HG03442 (cell line): ENCODE results near the gene DIP2C.
A peak's percentile ranks its signal among the peaks of the same experiment; 100 is the strongest.
"Not testable (repeated sequence)": the region's sequence is repeated elsewhere in the genome, so short reads cannot be mapped to it uniquely, and the experiment has no call there.

ENCODE experiments used
- ATAC-seq: cut with Tn5 transposase; IDR thresholded peaks from one replicate; pipeline ENCODE4 v1.9.1; 2021; ENCODE audit warnings: mild to moderate bottlenecking, moderate library complexity; ENCODE audit not compliant: unreplicated experiment

Gene DIP2C

GRCh38 chr10:271201-271600 is 418.3 kb downstream of the DIP2C start:
- no peak for ATAC-seq

GRCh38 chr10:269440-270074 is 419.9 kb downstream of the DIP2C start:
- ATAC-seq, result no peak

- no peak for ATAC-seq
These were observed 421.8 kb downstream of the DIP2C start for GRCh38 chr10:267705-268104.

GRCh38 chr10:266974-267425 is 422.5 kb downstream of the DIP2C start:
- ATAC-seq, result no peak

- ATAC-seq, result not testable (repeated sequence)
These were observed 423.5 kb downstream of the DIP2C start for GRCh38 chr10:265816-266588.

- ATAC-seq, result peak; percentile 47
These were observed 424.4 kb downstream of the DIP2C start for GRCh38 chr10:265074-265440.

- not testable (repeated sequence) for ATAC-seq
These were observed 425.1 kb downstream of the DIP2C start for GRCh38 chr10:264160-265073.

- ATAC-seq, result no peak
These were observed 428.5 kb downstream of the DIP2C start for GRCh38 chr10:260819-261429.

GRCh38 chr10:251982-252582 is 437.4 kb downstream of the DIP2C start:
- ATAC-seq, result no peak

- no peak for ATAC-seq
These were observed 441.2 kb downstream of the DIP2C start for GRCh38 chr10:248307-248706.

GRCh38 chr10:247480-247879 is 442.0 kb downstream of the DIP2C start:
- ATAC-seq, result no peak

GRCh38 chr10:246431-246830 is 443.0 kb downstream of the DIP2C start:
- ATAC-seq, result no peak

- no peak for ATAC-seq
These were observed 445.2 kb downstream of the DIP2C start for GRCh38 chr10:244227-244626.

- ATAC-seq, result no peak
These were observed 447.4 kb downstream of the DIP2C start for GRCh38 chr10:241966-242643.

GRCh38 chr10:241451-241850 is 448.0 kb downstream of the DIP2C start:
- ATAC-seq, result no peak

GRCh38 chr10:239109-239508 is 450.4 kb downstream of the DIP2C start:
- no peak for ATAC-seq

GRCh38 chr10:235915-236314 is 453.6 kb downstream of the DIP2C start:
- ATAC-seq, result no peak

GRCh38 chr10:234708-235406 is 454.6 kb downstream of the DIP2C start:
- ATAC-seq, result no peak

GRCh38 chr10:232878-233277 is 456.6 kb downstream of the DIP2C start:
- ATAC-seq, result no peak
